GM19324 (cell line): ENCODE data around the gene LYPD5.

Experiments used
- ATAC-seq: cut with Tn5 transposase; IDR thresholded peaks from one replicate; pipeline ENCODE4 v1.9.1; 2021; ENCODE audit warnings: mild to moderate bottlenecking, moderate library complexity; ENCODE audit not compliant: unreplicated experiment, low FRiP score

LYPD5 gene

DNA sequence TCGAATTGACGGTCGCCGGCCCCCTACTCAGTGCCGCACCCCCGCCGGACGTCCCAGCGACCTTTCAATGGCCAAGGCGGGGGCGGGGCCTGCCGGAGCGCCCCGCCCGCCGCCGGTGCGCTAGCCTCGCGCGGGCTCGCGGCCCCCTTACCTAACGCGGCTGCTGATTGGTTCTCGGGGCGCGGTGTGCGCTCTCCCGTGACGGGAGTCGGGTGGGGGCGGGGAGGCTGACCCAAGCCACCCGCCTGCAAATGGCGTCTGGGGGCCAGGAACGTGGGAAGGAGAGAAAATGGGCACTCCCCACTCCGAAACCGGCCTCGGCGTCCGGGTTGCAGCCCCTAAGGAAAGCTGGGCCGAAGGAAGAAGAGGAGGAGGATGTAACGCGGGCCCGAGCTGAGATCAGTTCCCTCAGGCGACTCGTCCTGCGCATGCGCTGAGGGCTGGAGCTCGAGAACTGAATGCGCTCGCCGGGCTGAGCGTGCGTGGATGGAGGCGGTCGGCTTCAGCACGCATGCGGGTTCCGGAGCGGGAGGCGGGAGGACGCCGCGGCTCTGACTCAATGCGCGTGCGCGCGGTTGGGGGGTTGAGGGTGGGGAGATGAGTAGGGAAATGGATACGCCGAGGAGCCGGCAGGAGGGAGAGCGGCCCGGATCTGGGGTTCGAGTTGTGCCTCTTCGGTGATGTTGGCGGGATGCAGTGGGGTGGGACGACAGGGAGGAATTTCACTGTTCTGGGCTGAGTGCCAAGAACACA is 47.6 kb downstream of the LYPD5 start, which contains the start of gene SMG9:
Gene SMG9, minus strand, starts transcription at position 460 of the 753 bp plus-strand sequence. CDS start 4,221 bp downstream, outside the sequence.
- peak; percentile 77 for ATAC-seq

DNA sequence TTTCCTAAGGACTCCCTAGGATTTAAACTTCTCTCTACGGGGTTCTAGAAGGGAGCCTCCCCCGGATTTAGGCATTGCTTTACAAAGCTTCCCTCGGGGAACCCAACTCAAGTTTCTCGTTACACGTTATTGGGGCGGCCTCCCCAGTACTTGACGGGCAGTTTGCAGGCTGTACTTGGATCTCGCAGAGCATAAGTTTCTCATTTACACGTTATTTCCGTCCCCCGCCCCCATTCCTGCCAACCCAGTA is 48.1 kb downstream of the LYPD5 start:
- ATAC-seq = no peak

DNA sequence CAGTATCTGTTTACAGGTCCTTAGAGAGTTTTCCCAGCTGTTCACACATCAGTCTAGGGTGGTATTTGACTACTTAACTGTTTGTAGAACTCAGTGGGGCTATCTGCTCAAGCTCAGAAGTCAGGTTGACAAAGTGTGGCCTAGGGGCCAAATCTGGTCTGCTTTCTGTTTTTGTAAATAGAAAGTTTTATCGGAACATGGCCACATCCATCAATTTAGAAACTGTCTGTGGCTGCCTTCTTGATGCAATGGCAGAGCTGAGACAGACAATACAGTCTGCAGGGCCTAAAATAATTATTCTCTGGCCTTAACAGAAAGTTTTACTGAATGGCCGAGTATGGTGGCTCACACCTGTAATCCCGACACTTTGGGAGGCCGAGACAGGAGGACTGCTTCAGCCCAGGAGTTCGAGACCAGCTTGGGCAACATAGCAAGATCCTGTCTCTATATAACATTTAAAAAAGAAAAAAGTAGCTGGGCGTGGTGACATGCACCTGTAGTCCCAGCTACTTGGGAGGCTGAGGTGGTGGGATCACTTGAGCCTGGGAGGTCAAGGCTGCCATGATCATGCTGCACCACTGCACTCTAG is 49.9 kb downstream of the LYPD5 start:
- no peak for ATAC-seq

DNA sequence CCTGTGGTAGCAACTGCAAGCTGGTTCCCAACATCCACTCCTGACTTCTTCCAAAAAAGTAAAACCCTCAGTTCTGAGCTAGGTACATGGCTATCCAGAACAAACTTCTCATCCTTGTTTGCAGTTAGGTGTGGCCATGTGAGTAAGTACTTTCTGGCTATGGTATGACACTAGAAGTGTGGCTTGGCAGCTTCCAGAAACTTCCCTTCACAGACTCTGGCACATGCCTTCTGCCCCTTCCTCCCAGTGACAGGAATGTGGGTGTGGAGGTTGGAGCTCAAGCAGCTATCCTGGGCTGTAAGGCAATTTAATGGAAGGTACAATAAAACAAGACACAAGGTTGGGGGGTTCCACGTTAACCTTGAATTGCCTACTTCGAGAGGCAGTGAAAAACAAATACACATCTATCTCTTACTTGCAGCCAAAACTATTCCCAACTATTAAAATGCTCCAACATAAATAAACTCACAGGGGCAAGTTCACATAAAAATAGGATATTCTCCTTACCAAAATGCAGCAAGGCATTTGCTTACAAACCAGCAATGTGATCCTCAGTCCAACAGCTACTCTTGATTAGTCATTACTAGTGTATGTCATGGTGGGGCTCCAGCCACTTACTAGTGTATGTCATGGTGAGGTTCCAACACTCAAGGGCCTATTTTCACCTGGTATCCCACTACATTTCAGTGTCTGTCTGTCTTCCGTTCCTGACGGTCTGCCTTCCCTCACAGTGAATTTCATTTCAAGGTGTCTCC is 50.6 kb downstream of the LYPD5 start:
- ATAC-seq = no peak

DNA sequence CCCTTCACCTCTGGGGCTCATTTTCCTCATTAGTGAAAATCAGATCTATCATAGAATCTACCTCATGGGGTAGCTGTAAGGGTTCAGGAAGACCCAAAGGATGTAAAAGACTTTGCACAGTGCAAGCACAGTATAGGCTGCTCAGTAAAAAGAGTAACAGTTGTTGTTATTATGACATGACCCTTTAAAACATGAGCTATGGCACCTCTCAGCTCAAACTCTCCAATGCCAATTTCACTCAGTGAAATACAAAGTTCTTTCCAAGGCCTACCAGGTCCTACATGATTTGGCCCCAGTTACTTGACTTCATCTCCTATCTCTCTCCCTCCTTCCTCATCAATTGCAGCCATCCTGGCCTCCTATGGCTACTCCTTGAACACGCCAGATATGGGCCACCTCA is 52.3 kb downstream of the LYPD5 start:
- ATAC-seq = no peak

DNA sequence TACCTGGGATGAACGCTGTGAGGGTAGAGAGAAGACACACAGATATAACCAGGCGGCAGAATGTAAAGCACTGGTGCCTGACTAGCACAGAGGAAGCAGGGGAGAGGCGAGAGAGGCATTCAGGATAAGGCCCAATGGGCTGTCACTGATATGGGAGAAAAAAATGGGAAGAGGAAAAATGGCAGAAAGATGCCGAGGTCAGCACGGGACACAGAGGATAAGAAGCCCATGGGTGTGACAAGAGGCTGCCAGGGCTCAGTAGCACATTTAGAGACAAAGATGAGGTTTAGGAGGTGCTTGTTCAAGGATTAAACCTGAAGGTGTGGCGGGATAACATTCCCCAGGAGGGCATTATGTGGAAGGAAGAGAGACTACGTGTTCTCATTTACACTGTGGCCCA is 53.1 kb downstream of the LYPD5 start:
- ATAC-seq = no peak

DNA sequence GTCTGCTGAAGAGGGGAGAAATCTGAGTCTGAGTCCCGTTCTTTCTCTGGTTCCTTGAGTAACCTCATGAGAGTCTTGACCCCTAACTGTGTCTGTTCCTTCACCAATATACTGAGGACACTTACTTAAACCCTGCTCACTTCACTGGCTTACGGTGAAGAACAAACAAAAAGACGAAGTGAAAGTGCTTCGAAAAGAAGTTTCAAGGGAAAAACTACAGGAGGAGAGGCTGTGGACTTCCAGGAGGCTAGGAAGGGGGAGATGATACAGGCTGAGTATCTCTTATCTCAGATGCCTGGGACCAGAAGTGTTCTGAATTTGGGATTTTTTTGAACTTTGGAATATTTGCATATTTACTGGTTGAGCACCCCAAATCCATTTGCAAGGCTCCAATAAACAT is 53.6 kb downstream of the LYPD5 start:
- ATAC-seq = no peak

DNA sequence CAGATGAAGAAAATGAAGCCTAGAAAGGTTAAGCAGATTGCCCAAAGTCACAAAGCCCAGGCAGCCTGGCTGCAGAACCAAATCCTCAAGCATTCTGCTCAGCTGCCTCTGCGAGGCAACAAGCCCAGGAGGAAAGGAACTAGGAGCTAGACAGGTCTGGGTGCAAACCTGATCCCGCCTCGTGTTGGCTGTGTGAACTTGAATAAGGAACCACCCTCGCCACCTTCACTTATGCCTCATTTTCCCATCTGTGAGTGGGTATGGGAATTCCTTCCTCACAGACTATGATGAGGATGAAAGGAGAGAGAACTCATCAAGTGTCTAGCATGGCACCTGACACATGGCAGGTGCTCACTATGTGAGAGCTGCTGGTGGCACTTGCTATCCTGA is 54.0 kb downstream of the LYPD5 start:
- ATAC-seq = no peak

DNA sequence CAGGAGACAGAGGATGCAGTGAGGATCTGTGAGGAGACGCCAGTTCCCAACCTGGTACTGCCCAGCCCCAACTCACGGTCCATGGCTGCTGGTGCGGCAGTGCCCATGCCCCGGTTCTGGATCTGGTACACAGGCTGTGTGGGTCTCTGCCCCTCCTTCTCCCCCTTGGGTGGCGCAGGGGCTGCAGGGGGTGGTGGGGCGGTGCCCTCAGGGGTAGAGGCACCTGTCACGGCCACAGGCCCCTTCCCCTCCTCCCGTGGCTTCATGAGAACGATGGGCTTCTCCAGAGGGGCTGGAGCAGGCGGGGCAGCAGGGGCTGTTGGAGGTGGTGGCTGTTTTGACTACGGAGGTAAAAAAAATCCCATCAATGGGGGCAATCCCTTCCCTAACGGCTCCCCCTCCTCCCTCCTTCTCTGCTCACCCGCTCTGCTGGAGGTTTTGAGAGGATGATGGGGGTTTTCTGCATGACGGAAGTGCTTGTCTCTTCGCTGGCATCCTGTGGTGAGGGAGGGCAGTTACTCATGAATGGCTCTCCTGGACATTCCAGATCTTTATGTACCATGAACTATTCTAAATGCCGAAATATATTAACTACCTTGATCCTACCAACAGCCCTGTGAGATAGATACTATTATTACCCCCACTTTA is 54.6 kb downstream of the LYPD5 start:
- ATAC-seq = no peak
